D721Med (cell line): ENCODE results near the gene MTHFSD.

ENCODE experiments used
- DNase-seq: peaks from one replicate; pipeline ENCODE4 v3.0.0; 2011; ENCODE audit warnings: low spot score; ENCODE audit not compliant: insufficient read length
- FAIRE-seq: peaks from 2 replicates; lab custom pipeline; 2011; peaks lifted over from hg19 to GRCh38; lab: Jason Lieb, UNC
- CTCF ChIP-seq: IDR thresholded peaks from 2 replicates; pipeline ENCODE4 v1.5.1; 2012; ENCODE audit warnings: mild to moderate bottlenecking, control low read depth; ENCODE audit not compliant: insufficient read depth; ENCODE audit errors: missing control alignments

Gene MTHFSD

DNA sequence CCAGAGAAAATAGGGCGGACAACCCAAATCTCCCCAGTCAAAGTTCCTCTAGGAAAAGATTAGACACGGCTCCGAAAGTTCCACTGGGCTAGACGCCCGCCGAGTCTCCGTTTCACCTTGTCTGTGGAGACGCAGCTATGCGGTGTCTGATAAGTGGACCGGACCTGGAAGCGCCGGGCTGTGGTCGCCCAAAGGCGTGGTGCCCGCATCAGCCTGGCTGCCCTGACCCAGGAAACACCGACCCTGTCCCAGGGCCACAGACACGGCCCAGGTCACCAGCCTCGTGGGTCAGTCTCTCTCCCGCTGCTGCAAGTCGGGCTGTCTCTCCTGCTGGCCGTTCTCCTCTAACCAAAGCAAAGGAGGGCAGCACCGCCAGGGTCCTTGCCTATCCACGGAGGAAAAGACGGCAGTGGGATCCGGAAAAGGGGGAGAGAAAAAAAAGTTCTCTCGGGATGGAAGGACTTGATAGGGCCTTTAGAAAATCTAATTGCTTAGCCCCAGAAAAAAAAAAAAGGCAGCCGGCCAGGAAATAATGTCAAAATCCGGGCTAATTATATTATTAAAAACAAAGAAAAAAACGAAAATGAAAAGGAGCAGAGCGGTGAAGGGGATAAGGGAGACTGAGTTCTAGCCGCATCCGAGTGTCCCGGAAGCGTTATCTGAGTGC, 58.6 kb downstream of the MTHFSD start:
- FAIRE-seq (no peak), DNase-seq (no peak)
- no peak for TF ChIP-seq CTCF

- no peak for DNase-seq
- no peak for TF ChIP-seq CTCF
- no peak for FAIRE-seq
Measured at GRCh38 chr16:86495756-86496261, 59.2 kb downstream of the MTHFSD start.

DNA sequence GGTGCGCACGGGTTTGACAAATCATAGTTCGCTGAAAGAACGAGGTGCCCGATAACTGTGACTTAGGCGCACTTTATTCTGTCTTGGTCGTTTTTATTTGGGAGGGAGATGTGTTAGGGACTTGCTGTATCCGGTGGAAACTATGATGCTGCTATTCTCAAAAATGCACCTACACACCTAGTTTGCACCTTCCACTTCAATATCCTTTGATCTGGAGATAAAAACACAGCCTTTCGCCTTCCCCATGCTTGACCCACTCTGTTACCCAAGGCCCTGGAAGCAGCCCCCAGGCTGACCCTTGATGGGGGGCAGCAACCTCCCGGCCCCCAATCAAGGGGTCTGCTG, 59.7 kb downstream of the MTHFSD start:
- FAIRE-seq (no peak), DNase-seq (no peak)
- TF ChIP-seq CTCF: no peak

- DNase-seq (no peak), FAIRE-seq (no peak)
- TF ChIP-seq CTCF: no peak
Measured at GRCh38 chr16:86494565-86495356, 60.3 kb downstream of the MTHFSD start.

GRCh38 chr16:86494039-86494564, 60.9 kb downstream of the MTHFSD start:
- DNase-seq (no peak), FAIRE-seq (no peak)
- TF ChIP-seq CTCF: no peak

GRCh38 chr16:86492961-86493629, 61.9 kb downstream of the MTHFSD start:
- DNase-seq: no peak
- no peak for TF ChIP-seq CTCF
- no peak for FAIRE-seq
